Measurements from ENCODE around the gene INTS11.
"Not testable (repeated sequence)": the region's sequence is repeated elsewhere in the genome, so short reads cannot be mapped to it uniquely, and the experiment has no call there.

Gene INTS11

GRCh38 chr1:1317420-1317819 is 7.0 kb downstream of the INTS11 start:
- Histone ChIP-seq H3K4me3 (ENCODE audit: low read length) (no peak overlapping the region), H3K79me2 (ENCODE audit: control insufficient read depth, low read length) (peaks cover 47% of the 10 kb centered on the region), H3K9me2 (replicated peaks; ENCODE audit: control insufficient read depth, low read length) (no peaks in the 10 kb centered on the region), H3F3A (ENCODE audit: control insufficient read depth, insufficient read depth) (peaks cover 9% of the 10 kb centered on the region; the same call in 1 of the 2 replicates), H3K27me3 (ENCODE audit: control insufficient read depth, low read length) (no peaks in the 10 kb centered on the region), H3K27ac (ENCODE audit: low read depth, low read length) (no peak overlapping the region), H4K20me1 (ENCODE audit: control insufficient read depth, insufficient read depth, low read depth, low read length) (peaks cover 14% of the 10 kb centered on the region; the same call in 1 of the 2 replicates), H3K9me3 (ENCODE audit: control insufficient read depth, insufficient read depth, low read length) (no peaks in the 10 kb centered on the region), H3K36me3 (ENCODE audit: control insufficient read depth, low read length) (peaks cover 76% of the 10 kb centered on the region), H3K4me2 (ENCODE audit: low read length) (no peak overlapping the region), H3K4me1 (ENCODE audit: control insufficient read depth, low read length) (0 out of 2 replicates have a peak, but pooled peaks cover 2% of the 10 kb centered on the region)
- TF ChIP-seq CTCF (IDR thresholded peaks at IDR 0.05; ENCODE audit: low read depth, low read length, poor library complexity, severe bottlenecking) (no peak), EZH2phosphoT487 (IDR thresholded peaks at IDR 0.05; ENCODE audit: borderline replicate concordance, low read length) (no peak)

- Histone ChIP-seq H3F3A (ENCODE audit: control insufficient read depth, insufficient read depth) (peaks cover 11% of the 10 kb centered on the region; the same call in 1 of the 2 replicates), H3K36me3 (ENCODE audit: control insufficient read depth, low read length) (peaks cover 75% of the 10 kb centered on the region), H3K79me2 (ENCODE audit: control insufficient read depth, low read length) (peaks cover 36% of the 10 kb centered on the region)
- H3K4me3 ChIP-seq (ENCODE audit: low read length); H3K4me2 ChIP-seq (ENCODE audit: low read length); H3K27ac ChIP-seq (ENCODE audit: low read depth, low read length); H3K9me3 ChIP-seq (ENCODE audit: control insufficient read depth, insufficient read depth, low read length); H3K27me3 ChIP-seq (ENCODE audit: control insufficient read depth, low read length); H3K9me2 ChIP-seq (replicated peaks; ENCODE audit: control insufficient read depth, low read length); H4K20me1 ChIP-seq (ENCODE audit: control insufficient read depth, insufficient read depth, low read depth, low read length); H3K4me1 ChIP-seq (ENCODE audit: control insufficient read depth, low read length): not testable (repeated sequence)
These were observed 8.3 kb downstream of the INTS11 start for GRCh38 chr1:1316199-1316598.

GRCh38 chr1:1315435-1315954 is 9.0 kb downstream of the INTS11 start:
- Histone ChIP-seq H4K20me1 (ENCODE audit: control insufficient read depth, insufficient read depth, low read depth, low read length) (0 out of 2 replicates have a peak, but pooled peaks cover 3% of the 10 kb centered on the region), H3K36me3 (ENCODE audit: control insufficient read depth, low read length) (peaks cover 75% of the 10 kb centered on the region), H3K9me3 (ENCODE audit: control insufficient read depth, insufficient read depth, low read length) (no peaks in the 10 kb centered on the region), H3K79me2 (ENCODE audit: control insufficient read depth, low read length) (peaks cover 29% of the 10 kb centered on the region), H3K27me3 (ENCODE audit: control insufficient read depth, low read length) (no peaks in the 10 kb centered on the region), H3K4me1 (ENCODE audit: control insufficient read depth, low read length) (no peaks in the 10 kb centered on the region), H3F3A (ENCODE audit: control insufficient read depth, insufficient read depth) (peaks cover 11% of the 10 kb centered on the region; the same call in 1 of the 2 replicates), H3K27ac (ENCODE audit: low read depth, low read length) (no peak overlapping the region), H3K9me2 (replicated peaks; ENCODE audit: control insufficient read depth, low read length) (no peaks in the 10 kb centered on the region), H3K4me2 (ENCODE audit: low read length) (no peak overlapping the region), H3K4me3 (ENCODE audit: low read length) (no peak overlapping the region)
- TF ChIP-seq EZH2phosphoT487 (IDR thresholded peaks at IDR 0.05; ENCODE audit: borderline replicate concordance, low read length), result no peak
- no peak for TF ChIP-seq CTCF (IDR thresholded peaks at IDR 0.05; ENCODE audit: low read depth, low read length, poor library complexity, severe bottlenecking)

GRCh38 chr1:1314678-1315335 is 9.7 kb downstream of the INTS11 start:
- no peak overlapping the region for H3K4me3 ChIP-seq (ENCODE audit: low read length)
- H3F3A ChIP-seq (ENCODE audit: control insufficient read depth, insufficient read depth), result peaks cover 11% of the 10 kb centered on the region; the same call in 1 of the 2 replicates
- H3K9me3 ChIP-seq (ENCODE audit: control insufficient read depth, insufficient read depth, low read length), result no peaks in the 10 kb centered on the region
- no peaks in the 10 kb centered on the region for H3K27me3 ChIP-seq (ENCODE audit: control insufficient read depth, low read length)
- peaks cover 28% of the 10 kb centered on the region for H3K79me2 ChIP-seq (ENCODE audit: control insufficient read depth, low read length)
- peaks cover 3% of the 10 kb centered on the region for H3K4me1 ChIP-seq (ENCODE audit: control insufficient read depth, low read length)
- TF ChIP-seq CTCF (IDR thresholded peaks at IDR 0.05; ENCODE audit: low read depth, low read length, poor library complexity, severe bottlenecking), result no peak
- TF ChIP-seq EZH2phosphoT487 (IDR thresholded peaks at IDR 0.05; ENCODE audit: borderline replicate concordance, low read length), result no peak
- H4K20me1 ChIP-seq (ENCODE audit: control insufficient read depth, insufficient read depth, low read depth, low read length), result 0 out of 2 replicates have a peak, but pooled peaks cover 3% of the 10 kb centered on the region
- H3K27ac ChIP-seq (ENCODE audit: low read depth, low read length), result no peak overlapping the region
- no peaks in the 10 kb centered on the region for H3K9me2 ChIP-seq (replicated peaks; ENCODE audit: control insufficient read depth, low read length)
- no peak overlapping the region for H3K4me2 ChIP-seq (ENCODE audit: low read length)
- H3K36me3 ChIP-seq (ENCODE audit: control insufficient read depth, low read length), result peaks cover 75% of the 10 kb centered on the region
